HG03039 (cell line): Measurements from ENCODE around the gene WASHC4.

ENCODE experiments used
- ATAC-seq: cut with Tn5 transposase; IDR thresholded peaks from one replicate; pipeline ENCODE4 v1.9.1; 2021; ENCODE audit warnings: mild to moderate bottlenecking, moderate library complexity; ENCODE audit not compliant: unreplicated experiment

WASHC4 gene

GRCh38 chr12:105107494-105108371 lies at the start of gene WASHC4:
Gene WASHC4 (plus strand): TSS chr12:105107731. CDS start chr12:105107801, 70 bp downstream.
- peak; percentile 91 for ATAC-seq

GRCh38 chr12:105060715-105061378 lies 46.7 kb upstream of the WASHC4 start:
- no peak for ATAC-seq

GRCh38 chr12:105064564-105065178 lies 42.9 kb upstream of the WASHC4 start:
- ATAC-seq: no peak

GRCh38 chr12:105067511-105068031 lies 40.0 kb upstream of the WASHC4 start:
- no peak for ATAC-seq

- ATAC-seq: no peak
Observed at GRCh38 chr12:105069936-105070702, 37.4 kb upstream of the WASHC4 start.

GRCh38 chr12:105071981-105072380 lies 35.5 kb upstream of the WASHC4 start:
- no peak for ATAC-seq

GRCh38 chr12:105072888-105073488 lies 34.5 kb upstream of the WASHC4 start:
- no peak for ATAC-seq

- ATAC-seq: no peak
Observed at GRCh38 chr12:105076098-105076497, 31.4 kb upstream of the WASHC4 start.

GRCh38 chr12:105076913-105077312 lies 30.6 kb upstream of the WASHC4 start:
- ATAC-seq: no peak

- no peak for ATAC-seq
Observed at GRCh38 chr12:105077435-105077834, 30.1 kb upstream of the WASHC4 start.

- ATAC-seq: no peak
Observed at GRCh38 chr12:105078712-105079570, 28.6 kb upstream of the WASHC4 start.

GRCh38 chr12:105083031-105083430 lies 24.5 kb upstream of the WASHC4 start:
- no peak for ATAC-seq

- ATAC-seq: peak; percentile 39
Observed at GRCh38 chr12:105083551-105084105, 23.9 kb upstream of the WASHC4 start.

GRCh38 chr12:105084251-105085250 lies 23.0 kb upstream of the WASHC4 start, which contains the start of gene ALDH1L2:
Gene ALDH1L2 (minus strand): TSS chr12:105084458. CDS start chr12:105084436, 22 bp downstream.
- peak; percentile 71 for ATAC-seq

- no peak for ATAC-seq
Observed at GRCh38 chr12:105085501-105085900, 22.0 kb upstream of the WASHC4 start.

- no peak for ATAC-seq
Observed at GRCh38 chr12:105089817-105090216, 17.7 kb upstream of the WASHC4 start.

GRCh38 chr12:105090361-105090760 lies 17.2 kb upstream of the WASHC4 start:
- ATAC-seq: no peak
